ENCODE measurements around the gene ACAD10.

DNA sequence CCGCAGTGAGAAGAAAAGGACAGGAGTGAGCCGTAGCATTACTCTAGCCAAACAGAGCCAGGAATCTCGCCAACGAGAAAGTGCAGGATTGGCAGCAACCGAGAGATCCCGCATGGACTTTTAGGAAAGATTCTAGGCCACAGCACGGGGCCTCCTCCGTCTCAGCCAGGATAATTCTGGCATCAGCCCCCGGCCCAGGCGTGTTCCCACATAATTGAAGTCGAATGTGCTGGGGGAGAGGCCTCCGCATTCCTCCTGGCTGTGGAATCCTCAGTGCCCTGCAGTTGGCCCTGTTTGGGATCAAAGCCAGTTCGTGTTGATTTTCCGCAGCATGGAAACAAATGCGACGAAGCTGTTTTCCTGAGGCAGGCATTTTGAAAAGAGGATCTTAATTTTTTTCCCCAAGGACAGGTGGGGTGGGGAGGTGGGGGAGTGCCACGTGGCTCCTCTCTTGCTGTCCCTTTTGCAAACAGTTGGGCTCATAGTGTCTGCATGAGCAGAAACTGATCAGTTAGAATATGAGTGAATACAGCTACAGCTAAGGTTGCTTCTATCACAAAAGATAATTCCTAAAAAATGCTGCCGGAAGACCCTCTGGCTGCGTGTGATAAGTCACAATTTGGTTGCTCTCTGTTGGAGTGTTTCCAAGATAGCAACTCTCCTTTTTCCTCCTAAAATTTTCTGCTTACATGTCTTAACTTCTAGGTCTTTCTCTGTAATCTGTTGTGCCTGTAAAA lies 49.5 kb upstream of the ACAD10 start:
- TF ChIP-seq, protein P1, sequence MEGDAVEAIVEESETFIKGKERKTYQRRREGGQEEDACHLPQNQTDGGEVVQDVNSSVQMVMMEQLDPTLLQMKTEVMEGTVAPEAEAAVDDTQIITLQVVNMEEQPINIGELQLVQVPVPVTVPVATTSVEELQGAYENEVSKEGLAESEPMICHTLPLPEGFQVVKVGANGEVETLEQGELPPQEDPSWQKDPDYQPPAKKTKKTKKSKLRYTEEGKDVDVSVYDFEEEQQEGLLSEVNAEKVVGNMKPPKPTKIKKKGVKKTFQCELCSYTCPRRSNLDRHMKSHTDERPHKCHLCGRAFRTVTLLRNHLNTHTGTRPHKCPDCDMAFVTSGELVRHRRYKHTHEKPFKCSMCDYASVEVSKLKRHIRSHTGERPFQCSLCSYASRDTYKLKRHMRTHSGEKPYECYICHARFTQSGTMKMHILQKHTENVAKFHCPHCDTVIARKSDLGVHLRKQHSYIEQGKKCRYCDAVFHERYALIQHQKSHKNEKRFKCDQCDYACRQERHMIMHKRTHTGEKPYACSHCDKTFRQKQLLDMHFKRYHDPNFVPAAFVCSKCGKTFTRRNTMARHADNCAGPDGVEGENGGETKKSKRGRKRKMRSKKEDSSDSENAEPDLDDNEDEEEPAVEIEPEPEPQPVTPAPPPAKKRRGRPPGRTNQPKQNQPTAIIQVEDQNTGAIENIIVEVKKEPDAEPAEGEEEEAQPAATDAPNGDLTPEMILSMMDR (IDR thresholded peaks at IDR 0.05), result no peak
- TF ChIP-seq POLR2A (IDR thresholded peaks at IDR 0.05), result peak; percentile 17
